Left renal cortex interstitium (tissue), 4 donors: ENCODE data around the gene SPX. TPM values are rescaled to one million over a fixed set of nuclear protein-coding genes. Genes with fewer than 3 reads are reported as not detected.

Experiments used
- DNase-seq, 4 donors: peaks; one replicate each; pipeline ENCODE4 v3.0.0-alpha.2; 2013; ENCODE audit warnings: low read depth in 4 of 4, low spot score in 2 of 4, missing footprints in 1 of 4
- polyA plus RNA-seq, 4 donors: library from polyadenylated mRNA; unstranded; fragments of 120-200 nt; gene quantifications; one replicate each; pipeline ENCODE4 v1.2.1, GENCODE V29; 2013; ENCODE audit not compliant: insufficient read length in 4 of 4

Gene SPX
- polyA plus RNA-seq, 4 donors: 14.4 to 18.2 (median 15.4) TPM

DNA sequence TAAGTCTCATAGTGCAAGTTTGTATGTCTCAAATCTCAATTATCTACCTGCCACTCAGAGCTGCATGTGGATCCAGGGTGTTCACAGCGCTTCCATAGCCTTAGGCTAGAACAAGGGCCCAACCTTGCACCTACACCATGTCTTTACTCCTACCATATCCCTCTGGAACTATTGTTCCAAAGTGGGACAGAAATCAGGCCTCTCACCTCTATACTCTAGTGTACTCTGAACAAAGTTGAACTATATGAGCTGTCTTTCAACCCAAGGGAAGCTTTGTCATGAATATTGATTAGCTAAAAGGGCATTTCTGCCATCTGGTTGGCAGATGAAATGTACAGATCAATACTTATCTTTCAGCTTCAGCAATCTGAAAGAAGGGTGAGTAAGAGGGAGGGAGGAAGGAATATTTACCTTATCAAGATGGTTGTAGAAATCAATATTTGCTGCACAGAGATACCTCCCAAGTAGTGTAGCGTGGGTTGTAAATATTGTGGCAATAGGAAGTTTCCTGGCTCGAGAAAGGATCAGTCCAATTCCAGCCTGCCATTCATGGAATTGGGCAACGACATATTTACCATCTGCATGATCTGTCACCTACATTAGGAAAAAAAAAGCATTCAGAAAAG, 47.8 kb downstream of the SPX start:
- DNase-seq: no peak

DNA sequence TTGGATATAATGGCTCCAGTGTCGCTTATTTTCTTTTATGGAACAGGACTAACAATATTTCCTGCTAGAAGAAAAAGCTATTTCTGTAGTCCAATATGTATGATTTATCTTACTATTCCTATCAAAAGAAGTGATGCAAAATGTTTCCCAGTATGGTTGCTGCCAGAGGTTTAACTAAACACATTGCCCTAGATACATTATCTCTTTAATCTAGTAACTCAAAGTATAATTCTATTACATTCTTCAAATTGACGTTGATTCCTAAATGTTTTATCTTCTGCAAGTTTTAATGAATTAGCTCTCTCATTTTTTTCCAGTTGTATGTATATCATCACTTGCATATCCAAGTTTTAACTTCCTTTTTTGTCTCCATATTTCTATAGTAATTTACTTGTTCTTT, 50.3 kb downstream of the SPX start:
- no peak for DNase-seq

DNA sequence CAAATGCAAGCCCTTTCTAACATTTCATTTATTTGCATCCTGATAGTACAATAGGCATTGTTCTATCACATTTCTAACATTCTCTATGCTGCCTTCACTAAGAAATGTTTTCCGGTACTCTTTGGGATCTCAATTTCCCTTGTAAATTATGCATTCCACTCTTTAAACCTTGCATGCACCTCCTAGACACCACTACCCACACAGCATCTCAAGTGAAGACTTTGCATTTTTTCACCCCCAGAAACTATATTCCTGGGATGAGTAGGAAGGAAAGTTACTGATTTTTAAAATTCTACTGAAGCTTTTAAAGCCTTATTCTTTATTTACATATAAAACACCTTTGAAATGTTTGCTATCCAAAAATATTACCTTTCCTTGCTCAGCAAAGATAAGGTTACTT, 51.4 kb downstream of the SPX start:
- DNase-seq: no peak

DNA sequence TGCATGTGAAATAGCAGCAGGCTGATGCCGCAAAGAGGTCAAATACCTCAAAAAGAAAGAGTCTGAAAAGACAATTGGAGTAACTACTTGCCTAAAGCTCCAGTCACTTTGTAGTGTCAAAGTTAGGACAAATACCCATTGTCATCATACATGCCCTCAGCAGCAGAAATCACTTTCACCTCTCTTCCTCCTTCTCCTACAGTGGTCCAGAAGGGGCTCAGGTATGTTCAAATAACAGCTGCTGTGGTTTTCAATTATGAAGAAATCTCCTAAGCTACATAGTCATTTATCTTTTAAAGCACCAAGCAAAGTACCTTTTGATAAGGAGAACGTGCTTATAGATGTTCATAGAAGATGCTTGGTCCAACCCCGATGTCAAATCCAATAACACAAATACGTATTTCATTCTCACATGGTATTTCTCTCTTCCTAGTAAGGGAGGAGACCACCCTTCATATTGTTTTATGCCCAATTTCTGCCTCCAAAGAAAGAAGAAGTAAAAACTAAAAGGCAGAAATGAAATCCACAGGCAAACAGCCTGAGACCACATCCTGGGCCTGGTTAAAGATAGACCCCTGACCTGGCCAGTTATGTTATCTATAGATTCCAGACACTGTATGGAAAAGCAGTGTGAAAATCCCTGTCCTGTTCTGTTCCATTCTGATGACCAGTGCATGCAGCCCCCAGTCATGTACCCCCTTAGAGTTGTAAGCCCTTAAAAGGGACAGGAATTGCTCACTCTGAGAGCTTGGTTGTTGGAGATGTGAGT, 54.8 kb downstream of the SPX start:
- DNase-seq: no peak

Other genes starting within 250 kb of the SPX start
- under 1 TPM; 0.05 to 0.97 (median 0.23) TPM for gene SLCO1A2, start 191.4 kb upstream of the SPX start, polyA plus RNA-seq
- gene IAPP, start 153.4 kb upstream of the SPX start, polyA plus RNA-seq: not detected
- gene PYROXD1, start 88.6 kb upstream of the SPX start, polyA plus RNA-seq: 10 to 100 TPM; 16.1 to 26.2 (median 17.8) TPM
- gene RECQL, start 24.7 kb upstream of the SPX start, polyA plus RNA-seq: 10 to 100 TPM; 26.8 to 36.7 (median 31.9) TPM
- gene GOLT1B, start 24.5 kb upstream of the SPX start, polyA plus RNA-seq: 10 to 100 TPM; 32.5 to 42.9 (median 39.9) TPM
- gene GYS2, start 78.6 kb downstream of the SPX start, polyA plus RNA-seq: under 1 TPM in 2 of 4 donors, not detected in 2; 0.16 to 0.32 TPM
- gene LDHB, start 131.5 kb downstream of the SPX start, polyA plus RNA-seq: 1,000 to 10,000 TPM; 1,222 to 1,798 (median 1,438) TPM
- gene KCNJ8, start 248.4 kb downstream of the SPX start, polyA plus RNA-seq: 10 to 100 TPM; 16.6 to 22.3 (median 19.5) TPM